ENCODE results near the gene CCDC68.

The CCDC68 gene

DNA sequence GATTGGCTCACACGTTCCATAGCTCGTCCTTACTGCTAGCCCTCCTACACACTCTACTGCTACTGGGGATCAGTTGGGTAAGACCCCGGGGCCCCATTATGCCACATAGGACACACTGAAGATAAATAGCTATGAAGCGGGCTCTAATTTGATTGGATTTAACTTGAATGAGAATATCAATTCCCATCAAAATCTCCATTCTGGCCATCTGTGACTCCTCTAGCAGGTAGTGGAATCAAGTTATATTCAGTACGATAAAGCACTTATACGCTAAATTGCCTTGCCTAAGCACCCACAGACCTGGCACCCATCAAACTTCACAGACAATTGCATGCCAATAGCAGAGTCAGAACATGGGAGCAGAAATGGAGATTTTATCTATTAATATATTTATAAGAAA is 39.8 kb downstream of the CCDC68 start:
- no peak for DNase-seq (ENCODE audit: low read depth in 1 of 2, low spot score in 1 of 2)

- DNase-seq (ENCODE audit: low read depth in 1 of 2, low spot score in 1 of 2) = no peak
These were observed 41.2 kb downstream of the CCDC68 start for GRCh38 chr18:54918060-54918459.

DNA sequence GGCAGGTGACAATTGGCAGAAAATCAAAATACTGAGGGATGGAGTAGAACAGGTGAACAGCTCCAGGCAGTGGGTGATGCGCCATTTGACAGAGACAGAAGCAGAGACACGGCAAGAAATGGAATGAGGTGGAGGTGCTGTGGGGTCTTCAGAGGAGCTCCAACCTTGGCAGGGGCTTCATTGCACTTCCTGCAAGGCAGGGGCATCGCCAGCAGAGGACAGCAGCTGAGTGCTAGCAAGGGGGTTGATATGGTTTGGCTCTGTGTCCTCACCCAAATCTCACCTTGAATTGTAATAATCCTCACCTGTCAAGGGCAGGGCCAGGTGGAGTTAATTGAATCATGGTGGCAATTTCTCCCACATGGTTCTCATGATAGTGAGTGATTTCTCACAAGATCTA is 42.8 kb downstream of the CCDC68 start:
- DNase-seq (ENCODE audit: low read depth in 1 of 2, low spot score in 1 of 2) = no peak

- DNase-seq (ENCODE audit: low read depth in 1 of 2, low spot score in 1 of 2) = no peak
These were observed 44.4 kb downstream of the CCDC68 start for GRCh38 chr18:54914816-54915215.

DNA sequence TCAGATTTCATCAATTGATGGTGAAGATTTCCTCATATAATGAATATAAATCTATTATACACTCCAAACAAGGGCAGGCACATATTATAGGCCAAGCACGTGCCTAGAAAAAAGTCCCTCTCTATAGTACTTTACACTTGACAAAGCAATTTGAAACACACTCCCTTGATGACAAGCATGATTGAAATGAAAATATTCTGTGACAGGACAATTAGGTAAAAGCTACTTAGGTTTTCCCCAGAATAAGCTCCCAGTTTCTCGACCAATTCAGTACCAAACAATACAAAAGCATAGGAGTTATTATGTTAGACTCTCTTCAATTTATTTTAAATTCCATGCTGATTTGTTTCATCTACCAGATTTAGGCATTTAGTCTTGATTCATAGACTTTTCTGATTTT is 47.7 kb downstream of the CCDC68 start:
- DNase-seq (ENCODE audit: low read depth in 1 of 2, low spot score in 1 of 2) = no peak

DNA sequence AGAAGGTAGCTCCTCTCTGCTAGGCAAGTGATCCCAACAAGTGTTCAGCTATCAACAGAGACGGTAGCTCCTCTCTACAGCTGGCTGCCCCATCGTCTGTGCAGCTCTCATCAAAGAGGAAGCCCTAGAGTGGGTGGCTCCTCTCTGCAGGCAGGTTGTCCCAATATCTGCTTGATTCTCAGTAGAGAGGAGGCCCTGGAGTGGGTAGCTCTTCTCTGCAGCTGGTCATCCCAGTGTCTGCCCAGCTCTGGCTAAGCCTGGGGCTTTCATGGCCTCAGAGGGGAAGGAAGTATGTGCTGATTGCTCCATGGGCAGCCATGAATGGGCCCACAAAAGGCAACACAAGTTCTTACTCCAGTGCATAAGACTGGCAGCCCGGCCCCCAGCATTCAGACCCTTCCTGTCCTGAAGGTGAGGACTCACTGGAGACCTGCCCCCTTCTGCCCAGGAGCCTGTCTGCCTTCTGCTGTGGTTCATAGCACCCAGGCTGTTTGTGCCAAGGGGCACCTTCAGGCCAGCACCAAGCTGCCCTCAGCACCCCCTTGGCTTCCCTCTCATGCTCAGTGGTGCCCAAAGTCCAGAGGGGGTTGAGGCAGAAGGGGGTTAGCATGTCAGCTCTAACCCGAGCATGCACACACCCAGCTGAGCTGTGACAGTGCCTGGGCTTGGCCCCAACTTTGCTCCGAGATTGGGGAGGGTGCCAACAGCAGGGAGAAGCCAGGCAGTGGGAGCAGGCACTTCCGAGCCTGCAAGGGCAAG is 48.9 kb downstream of the CCDC68 start:
- DNase-seq (ENCODE audit: low read depth in 1 of 2, low spot score in 1 of 2) = no peak

DNA sequence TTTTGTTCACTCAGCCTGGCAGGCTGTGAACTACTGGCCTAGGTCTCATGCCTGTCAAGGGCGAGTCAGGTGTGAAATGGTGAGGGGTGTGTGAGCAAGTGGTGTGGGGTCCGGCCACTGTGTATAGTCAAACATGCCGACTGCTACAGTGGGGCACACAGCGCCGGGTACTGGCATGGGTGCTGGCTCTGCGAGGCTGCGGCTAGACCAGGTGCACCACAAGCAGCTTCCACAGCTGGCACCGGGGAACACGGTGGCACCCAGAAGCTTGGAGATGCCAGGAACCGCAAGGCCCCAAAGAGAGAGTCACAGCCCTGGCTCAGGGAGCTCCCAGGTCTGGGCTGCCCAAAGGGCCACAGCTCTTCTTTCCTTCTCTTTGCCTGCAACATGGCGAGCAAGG is 49.7 kb downstream of the CCDC68 start:
- no peak for DNase-seq (ENCODE audit: low read depth in 1 of 2, low spot score in 1 of 2)

DNA sequence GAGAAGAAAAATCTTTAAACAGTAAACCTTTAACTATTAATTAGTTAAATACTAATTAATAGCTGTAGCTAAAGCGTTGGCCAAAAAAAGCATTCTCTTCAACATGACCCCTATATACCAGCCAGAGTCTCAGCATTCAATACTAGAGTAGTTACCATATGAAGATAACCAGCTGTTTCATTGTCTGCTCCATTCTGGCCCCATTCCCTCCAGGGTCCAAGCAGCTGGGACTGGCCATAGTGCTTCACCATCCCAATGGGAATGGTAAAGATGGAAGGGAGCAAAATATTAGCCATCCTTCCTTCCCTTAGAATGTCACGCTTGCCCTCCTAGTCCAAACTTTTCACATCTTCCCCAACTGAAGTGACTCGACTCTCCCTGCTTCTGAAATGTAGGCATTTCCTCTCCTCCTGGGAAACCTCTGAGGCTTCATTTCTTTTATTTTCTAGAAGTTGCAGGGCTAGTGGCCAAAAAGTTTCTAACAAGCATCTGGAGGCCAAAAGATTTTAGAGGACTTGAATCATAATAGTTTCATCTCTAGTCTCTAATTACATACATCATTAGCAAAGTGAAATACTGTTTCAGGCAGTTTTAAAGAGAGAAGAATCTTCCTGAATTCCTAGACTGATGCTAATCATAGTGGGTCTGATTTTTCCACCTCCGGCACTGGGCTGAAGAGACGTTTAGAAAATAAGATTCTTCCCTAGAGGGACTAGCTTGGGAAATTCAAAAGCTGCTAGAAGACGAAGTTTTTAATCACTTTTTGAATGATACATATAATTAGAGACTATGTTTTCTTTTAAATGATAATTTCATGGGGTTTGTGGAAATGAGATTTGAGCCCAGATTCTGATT is 52.7 kb downstream of the CCDC68 start:
- no peak for DNase-seq (ENCODE audit: low read depth in 1 of 2, low spot score in 1 of 2)

- DNase-seq (ENCODE audit: low read depth in 1 of 2, low spot score in 1 of 2) = no peak
These were observed 53.6 kb downstream of the CCDC68 start for GRCh38 chr18:54905629-54906028.

DNA sequence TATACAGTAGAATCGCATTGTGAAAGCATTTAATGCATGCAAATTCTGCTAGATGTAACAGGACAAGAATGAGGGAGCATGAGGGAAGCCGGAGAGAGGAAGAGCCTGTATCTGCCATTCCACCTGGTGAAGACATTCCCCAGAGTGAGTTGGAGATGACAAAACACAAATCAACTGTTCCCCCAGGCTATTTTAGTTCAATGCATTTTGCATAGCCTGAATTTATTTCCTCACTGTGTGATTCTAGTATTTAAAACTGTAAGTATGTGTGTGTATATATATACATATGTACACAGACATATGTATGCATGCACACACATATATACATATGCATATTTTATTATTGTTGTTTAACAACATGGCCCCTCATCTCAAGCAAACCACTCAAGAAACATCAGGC is 54.7 kb downstream of the CCDC68 start:
- DNase-seq (ENCODE audit: low read depth in 1 of 2, low spot score in 1 of 2) = no peak

DNA sequence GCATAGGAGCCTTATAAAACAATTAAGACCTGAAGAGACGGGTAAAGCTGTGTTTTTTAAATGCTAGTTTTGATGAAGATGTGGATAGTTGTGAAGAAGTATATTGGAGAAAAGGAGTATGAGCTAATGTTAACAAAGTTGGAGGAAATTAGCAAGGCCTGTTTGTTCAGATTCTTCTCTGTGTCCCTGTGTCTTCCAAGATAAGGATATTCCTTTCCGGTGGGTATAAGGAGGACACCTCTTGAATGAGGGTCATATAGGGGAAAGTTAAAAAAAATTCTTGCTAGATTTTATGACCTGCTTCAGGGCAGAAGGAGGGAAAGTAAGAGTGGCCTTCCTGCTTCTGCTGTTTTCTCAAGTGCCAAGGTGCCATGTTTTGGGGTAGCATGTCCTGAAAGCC is 59.0 kb downstream of the CCDC68 start:
- no peak for DNase-seq (ENCODE audit: low read depth in 1 of 2, low spot score in 1 of 2)

DNA sequence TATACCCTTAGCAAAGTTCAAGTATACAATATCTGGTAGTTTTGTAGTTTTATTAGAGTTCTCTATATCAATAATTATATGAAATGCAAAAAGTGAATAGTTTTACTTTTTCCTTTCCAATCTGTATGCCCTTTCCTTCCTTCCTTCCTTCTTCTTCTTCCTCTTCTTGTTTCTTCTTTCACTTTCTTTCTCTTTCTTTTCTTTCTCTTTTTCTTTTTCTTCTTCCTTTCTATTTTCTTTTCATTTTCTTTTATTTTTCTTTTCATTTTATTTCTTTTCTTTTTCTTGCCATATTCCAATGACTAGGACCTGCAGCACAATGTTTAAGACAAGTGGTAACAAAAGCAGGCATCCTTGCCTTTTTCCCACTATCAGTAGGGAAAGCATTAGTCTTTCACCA is 59.8 kb downstream of the CCDC68 start:
- DNase-seq (ENCODE audit: low read depth in 1 of 2, low spot score in 1 of 2) = no peak

DNA sequence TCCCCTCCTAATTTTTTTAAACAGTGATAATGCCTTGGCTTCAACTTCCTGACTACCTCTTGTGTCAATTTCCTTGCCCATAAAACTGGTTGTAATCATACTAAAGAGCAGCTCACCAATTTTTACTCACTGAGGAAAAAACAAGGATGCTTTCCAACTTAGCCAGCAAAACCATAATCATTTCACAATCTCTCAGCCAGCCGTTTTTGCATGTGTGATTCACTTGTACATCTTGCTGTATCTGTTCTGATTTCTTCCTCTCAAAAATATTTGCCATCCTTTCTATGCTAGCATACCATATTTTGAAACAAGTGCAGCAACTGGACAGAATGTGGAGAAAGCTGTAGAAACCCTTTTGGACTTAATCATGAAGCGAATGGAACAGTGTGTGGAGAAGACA is 70.3 kb downstream of the CCDC68 start:
- DNase-seq (ENCODE audit: low read depth in 1 of 2, low spot score in 1 of 2) = no peak

GRCh38 chr18:54888378-54888777 is 70.9 kb downstream of the CCDC68 start:
- DNase-seq (ENCODE audit: low read depth in 1 of 2, low spot score in 1 of 2) = no peak

DNA sequence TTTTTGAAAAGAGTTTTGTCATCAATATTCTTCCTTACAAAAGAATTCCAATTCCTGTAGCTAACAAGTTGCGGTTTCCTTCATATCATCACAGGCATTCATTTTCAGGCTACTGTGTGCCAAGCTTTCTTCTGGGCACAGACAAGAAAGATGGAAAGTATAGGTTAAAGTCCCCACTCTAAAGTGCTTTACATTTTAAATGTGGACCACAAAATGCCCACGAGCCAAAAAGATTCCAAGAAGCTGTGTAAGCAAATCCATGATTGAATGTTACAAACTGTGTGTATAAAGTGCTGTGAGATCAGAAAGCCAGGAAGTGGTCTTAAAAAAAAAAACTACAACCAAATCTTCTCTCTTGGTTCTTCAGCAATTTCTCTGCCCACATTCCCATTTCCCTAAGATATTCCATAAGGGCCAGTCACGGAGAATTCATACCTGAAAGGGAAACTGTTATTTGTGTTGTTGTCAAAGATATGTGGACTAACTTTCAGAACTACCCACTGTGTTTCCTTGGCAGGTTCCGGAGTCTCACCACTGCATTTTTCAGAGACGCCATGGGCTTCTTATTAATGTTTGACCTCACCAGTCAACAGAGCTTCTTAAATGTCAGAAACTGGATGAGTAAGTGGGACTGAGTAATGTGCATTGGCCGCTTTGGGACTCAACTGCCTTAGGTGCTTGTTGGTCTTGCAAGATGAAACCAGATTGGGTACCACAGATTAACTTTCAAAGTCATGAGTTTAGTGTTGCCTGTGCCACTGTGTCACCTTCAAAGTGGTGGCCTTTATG is 75.3 kb downstream of the CCDC68 start:
- no peak for DNase-seq (ENCODE audit: low read depth in 1 of 2, low spot score in 1 of 2)

- DNase-seq (ENCODE audit: low read depth in 1 of 2, low spot score in 1 of 2) = no peak
These were observed 76.9 kb downstream of the CCDC68 start for GRCh38 chr18:54882318-54882717.

DNA sequence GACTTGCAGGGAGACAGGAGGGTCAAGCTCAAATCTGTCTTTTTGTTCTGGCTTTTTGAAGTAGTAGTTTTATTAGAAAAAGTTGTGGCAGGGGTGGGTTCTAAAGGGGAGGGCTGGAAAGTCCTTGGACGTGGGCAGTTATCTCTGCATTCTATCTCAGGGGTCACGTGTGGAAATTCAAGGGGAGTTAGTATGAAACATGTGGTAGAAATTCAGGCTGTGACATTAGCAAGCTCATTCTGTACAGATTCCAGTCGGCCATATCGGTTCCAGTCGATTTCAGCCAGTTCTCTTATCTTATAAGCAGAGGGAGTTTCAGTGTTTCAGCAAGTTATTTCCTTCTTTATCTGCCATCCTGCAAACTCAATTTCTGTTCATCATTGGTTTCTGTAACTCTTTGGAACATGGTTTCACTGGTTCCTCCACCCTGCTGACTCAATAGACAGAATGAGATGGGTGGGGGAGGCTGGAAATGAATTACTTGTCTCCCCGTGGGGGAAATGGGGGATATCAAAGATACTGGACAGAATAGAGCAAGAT is 78.0 kb downstream of the CCDC68 start:
- no peak for DNase-seq (ENCODE audit: low read depth in 1 of 2, low spot score in 1 of 2)

DNA sequence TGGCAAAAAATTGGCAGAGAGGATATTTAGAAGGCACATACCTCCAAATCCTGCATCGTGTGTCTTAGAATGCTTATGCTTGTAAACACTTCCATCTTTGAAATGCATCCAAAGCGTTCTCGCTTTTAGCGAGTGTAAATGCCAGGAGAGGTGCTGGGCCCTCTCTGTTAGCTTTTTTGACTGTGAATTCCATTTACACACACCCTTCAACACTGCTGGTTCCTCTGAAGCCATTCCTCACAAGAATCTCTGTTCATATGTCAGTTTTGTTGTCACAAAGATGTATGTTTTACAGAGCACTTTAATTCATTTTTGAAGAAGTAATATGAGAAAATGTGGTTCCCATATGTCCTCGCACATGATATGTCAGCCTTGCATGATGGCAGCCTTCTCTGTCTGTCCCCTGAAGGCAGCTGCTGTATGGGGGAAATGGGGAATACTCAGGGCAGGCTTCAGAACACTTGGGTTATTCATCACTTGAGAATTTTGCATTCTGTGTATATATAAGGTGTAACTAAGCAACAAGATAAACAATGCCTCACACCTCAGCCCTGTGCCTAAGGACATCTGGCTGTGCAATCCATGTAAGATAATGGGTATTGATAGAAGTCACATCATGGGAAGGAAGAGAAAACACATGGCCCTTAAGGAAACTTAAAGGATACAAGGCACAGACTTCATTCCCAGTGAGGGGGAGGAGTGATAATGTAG is 78.7 kb downstream of the CCDC68 start:
- DNase-seq (ENCODE audit: low read depth in 1 of 2, low spot score in 1 of 2) = no peak

GRCh38 chr18:54879691-54880090 is 79.6 kb downstream of the CCDC68 start:
- DNase-seq (ENCODE audit: low read depth in 1 of 2, low spot score in 1 of 2) = no peak

- no peak for DNase-seq (ENCODE audit: low read depth in 1 of 2, low spot score in 1 of 2)
These were observed 80.5 kb downstream of the CCDC68 start for GRCh38 chr18:54878659-54879358.
